GM12865 (cell line): Measurements from ENCODE around the gene SASH1.
A peak's percentile ranks its signal among the peaks of the same experiment; 100 is the strongest.

Experiments
- DNase-seq: peaks from one replicate; pipeline ENCODE4 v3.0.0; 2010; ENCODE audit warnings: low read depth
- H3K4me3 ChIP-seq: 2 replicates; pipeline ENCODE4 v1.5.1; 2011; ENCODE audit warnings: mild to moderate bottlenecking, low read depth, low read length, control low read depth
- TF ChIP-seq, protein P1 (sequence below): IDR thresholded peaks from 2 replicates; pipeline ENCODE4 v1.5.1; 2011; ENCODE audit warnings: low read length, control low read depth, low read depth, inconsistent platforms; ENCODE audit not compliant: insufficient read depth; ENCODE audit errors: missing control alignments

Gene SASH1

DNA sequence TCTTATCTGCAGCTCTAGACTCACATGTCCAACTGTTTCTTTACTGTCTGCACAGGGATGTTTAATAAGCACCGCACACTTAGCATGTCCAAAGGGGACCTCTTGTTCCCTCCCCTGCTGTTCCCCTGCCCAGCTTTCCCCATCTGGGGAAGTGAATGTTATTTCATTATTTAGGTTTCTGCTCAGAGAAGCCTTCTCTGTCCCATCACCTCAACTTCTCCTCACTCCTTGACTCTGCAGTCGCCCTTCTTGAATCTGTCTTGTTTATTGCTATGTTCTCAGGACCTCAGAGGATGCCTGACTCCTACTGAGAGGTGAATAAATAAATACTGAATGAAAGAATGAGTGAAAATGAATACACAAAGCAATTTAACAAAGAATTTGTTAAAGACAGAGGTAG lies 121.0 kb downstream of the SASH1 start:
- TF ChIP-seq, protein P1, sequence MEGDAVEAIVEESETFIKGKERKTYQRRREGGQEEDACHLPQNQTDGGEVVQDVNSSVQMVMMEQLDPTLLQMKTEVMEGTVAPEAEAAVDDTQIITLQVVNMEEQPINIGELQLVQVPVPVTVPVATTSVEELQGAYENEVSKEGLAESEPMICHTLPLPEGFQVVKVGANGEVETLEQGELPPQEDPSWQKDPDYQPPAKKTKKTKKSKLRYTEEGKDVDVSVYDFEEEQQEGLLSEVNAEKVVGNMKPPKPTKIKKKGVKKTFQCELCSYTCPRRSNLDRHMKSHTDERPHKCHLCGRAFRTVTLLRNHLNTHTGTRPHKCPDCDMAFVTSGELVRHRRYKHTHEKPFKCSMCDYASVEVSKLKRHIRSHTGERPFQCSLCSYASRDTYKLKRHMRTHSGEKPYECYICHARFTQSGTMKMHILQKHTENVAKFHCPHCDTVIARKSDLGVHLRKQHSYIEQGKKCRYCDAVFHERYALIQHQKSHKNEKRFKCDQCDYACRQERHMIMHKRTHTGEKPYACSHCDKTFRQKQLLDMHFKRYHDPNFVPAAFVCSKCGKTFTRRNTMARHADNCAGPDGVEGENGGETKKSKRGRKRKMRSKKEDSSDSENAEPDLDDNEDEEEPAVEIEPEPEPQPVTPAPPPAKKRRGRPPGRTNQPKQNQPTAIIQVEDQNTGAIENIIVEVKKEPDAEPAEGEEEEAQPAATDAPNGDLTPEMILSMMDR: no peak
- DNase-seq: no peak
- no peak overlapping the region for H3K4me3 ChIP-seq

DNA sequence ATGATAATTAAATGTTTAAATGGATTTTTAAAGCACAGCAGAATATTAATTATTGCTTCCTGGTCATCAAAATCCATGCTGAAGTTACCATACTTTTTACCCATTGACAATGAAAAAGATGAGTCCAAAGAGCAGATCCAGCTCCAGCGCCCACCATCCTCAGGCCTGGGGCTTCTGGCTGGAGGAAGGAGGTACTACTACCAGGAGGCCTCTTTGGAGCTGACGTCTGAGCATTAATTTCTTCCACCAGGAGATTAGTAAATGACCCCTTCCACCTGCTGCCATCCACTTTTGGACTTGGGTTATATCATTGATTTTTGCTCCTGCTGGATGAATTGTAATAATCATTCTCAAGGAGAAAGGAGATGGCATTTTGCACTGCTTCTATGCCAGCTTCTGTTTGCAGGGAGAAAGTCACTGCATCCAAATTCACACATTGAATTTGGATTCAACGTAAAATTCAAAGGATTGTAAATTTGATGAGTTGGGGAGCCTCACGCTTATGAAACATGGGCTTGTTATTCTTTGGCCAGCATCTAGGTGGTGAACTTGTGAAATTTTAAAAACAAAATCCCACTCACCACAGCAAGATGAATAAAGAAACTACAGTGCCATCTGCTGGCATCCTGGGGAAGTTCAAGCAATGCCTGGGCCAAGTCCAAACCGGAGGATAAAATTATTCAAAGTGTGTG lies 121.8 kb downstream of the SASH1 start:
- TF ChIP-seq, protein P1: peak; percentile 76
- H3K4me3 ChIP-seq: no peak overlapping the region
- DNase-seq: peak; percentile 55

DNA sequence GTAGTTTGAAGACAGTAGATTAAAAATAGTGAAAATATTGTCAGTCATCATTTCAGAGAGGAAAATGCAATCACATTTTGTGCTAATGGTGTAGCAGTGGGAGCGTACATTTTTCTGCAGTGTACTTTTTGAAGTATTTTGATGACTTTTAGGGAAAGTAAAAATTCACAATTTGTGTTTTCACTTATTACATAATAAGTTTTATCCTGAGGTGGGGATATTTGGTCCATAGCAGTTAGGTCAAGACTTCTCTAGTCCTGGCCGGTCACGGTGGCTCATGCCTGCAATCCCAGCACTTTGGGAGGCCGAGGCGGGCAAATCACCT lies 122.3 kb downstream of the SASH1 start:
- no peak overlapping the region for H3K4me3 ChIP-seq
- TF ChIP-seq, protein P1: no peak
- DNase-seq: no peak

DNA sequence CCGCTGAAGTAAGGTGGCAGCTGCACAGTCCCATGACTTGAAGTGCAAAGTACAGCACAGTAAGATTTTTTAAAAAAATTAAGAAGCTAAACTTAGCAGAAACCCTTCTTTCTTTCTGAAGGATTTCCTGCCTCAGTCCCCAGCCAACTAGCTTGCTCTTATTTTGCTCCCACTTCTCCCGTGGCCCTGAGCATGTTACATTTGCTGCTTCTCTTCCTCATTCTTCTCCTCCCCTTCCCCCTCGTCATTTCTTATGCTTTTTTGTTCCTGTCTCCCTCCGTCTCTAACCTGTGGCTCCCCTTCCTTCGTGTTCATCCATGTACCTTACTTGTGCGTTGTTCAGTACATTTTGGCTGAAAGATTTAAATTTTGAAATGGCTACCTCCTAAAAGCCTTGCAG lies 123.0 kb downstream of the SASH1 start:
- DNase-seq: no peak
- H3K4me3 ChIP-seq: no peak overlapping the region
- TF ChIP-seq, protein P1: no peak

DNA sequence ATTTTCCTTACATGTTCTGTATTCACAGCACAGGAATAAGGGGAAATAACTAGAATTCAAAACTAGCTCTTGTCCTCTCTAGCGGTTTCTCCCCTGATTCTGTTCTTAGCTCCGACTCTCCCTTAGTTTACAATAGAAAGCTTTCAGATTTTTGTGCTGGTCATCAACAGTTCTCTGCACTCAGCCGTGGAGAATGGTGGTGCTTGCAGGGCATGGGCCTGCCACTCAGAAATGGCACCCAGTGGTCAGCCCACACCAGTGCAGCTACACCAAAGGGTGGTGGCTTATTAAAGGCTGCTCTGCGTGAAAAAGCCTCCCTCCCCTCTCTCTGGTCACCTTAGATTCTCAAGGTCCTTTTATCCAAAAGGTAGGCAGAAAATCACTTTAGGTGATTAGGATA lies 123.5 kb downstream of the SASH1 start:
- TF ChIP-seq, protein P1: no peak
- no peak for DNase-seq
- no peak overlapping the region for H3K4me3 ChIP-seq

DNA sequence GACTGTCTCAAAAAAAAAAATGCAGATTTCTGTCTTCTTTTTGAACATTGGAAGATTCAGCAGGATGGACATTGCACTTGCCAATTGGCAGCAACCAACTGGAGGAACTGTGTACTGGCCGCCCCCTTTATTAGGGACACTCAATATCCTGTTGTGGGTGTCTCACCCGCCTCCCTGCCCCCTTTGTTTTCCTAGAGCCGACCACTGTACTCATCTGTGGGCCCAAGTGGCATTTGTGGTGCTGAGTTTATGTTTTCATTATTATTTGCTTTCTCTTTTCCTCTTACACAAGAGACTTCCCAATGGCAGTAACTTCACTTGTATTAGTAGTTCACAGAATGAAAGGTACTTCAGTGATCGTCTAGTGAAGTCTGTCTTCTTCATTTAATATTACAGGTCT lies 125.3 kb downstream of the SASH1 start:
- no peak overlapping the region for H3K4me3 ChIP-seq
- no peak for DNase-seq
- TF ChIP-seq, protein P1: no peak

DNA sequence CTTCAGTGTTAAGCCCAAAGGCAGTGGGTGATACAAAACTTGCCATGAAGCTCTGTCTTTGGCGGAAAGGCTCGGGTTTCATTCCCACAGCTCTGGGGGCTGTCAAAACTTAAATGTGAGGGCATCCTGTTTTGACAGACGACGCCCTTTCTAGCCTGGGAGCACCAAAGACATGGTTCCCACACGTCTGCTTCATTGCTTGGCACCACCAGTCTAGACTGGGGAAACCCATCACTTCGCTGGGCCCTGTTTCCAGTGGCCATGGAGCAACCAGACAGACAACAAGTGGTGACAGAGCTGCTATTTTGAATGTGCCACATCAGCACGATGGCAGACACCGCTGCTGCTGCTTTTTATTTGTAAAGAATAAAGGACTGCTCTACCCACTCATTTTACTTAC lies 127.5 kb downstream of the SASH1 start:
- DNase-seq: no peak
- no peak overlapping the region for H3K4me3 ChIP-seq
- TF ChIP-seq, protein P1: no peak
